GM19023 (cell line): ENCODE results near the gene TNFRSF21.
"Not testable (repeated sequence)": the region's sequence is repeated elsewhere in the genome, so short reads cannot be mapped to it uniquely, and the experiment has no call there.

Experiments
- ATAC-seq: cut with Tn5 transposase; IDR thresholded peaks from one replicate; pipeline ENCODE4 v1.9.1; 2021; ENCODE audit warnings: mild to moderate bottlenecking, moderate library complexity; ENCODE audit not compliant: unreplicated experiment

The TNFRSF21 gene, protein sequence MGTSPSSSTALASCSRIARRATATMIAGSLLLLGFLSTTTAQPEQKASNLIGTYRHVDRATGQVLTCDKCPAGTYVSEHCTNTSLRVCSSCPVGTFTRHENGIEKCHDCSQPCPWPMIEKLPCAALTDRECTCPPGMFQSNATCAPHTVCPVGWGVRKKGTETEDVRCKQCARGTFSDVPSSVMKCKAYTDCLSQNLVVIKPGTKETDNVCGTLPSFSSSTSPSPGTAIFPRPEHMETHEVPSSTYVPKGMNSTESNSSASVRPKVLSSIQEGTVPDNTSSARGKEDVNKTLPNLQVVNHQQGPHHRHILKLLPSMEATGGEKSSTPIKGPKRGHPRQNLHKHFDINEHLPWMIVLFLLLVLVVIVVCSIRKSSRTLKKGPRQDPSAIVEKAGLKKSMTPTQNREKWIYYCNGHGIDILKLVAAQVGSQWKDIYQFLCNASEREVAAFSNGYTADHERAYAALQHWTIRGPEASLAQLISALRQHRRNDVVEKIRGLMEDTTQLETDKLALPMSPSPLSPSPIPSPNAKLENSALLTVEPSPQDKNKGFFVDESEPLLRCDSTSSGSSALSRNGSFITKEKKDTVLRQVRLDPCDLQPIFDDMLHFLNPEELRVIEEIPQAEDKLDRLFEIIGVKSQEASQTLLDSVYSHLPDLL

DNA sequence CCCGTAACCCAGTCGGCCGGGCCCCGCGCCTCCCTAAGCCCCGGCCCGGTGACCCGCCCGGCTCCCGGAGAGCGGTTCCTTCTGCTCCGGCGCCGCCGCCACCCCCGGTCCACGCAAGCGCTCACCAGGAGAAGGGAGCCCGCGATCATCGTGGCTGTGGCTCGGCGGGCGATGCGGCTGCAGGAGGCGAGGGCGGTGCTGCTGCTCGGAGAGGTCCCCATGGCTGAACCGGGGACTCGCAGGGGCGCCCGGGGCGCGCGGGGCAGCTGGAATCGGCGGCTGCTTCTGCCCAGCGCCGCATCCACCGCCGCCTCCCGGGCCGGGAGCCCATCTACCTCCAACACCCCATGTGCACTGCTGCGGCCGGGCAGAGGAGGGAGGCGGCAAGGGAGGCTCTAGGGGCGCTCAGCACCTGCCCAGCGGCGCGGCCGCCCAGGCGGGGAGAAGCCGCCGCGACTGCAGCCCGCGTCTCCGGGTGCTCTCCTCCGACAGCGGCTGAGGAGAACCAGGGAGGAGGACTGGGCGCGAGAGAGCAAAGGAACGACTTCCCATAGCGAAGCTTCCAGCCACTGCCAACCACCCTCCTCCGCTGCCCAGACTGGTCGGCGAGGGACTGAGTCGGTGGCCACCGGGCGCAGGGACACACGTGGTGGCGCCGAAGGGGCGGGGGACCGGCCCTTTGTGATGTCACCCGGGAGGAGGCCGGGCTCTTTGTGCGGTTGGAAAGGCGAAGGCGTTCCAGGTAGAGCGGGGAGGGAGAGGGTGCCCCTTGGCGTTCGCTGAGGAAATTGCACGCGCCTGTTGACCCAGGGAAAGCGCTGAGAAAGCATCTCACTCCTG lies at the start of gene TNFRSF21:
Gene TNFRSF21 (minus strand): TSS at position 615 of the 840 bp plus-strand sequence. CDS start 394 bp downstream, at position 221.
- peak; percentile 99 for ATAC-seq

DNA sequence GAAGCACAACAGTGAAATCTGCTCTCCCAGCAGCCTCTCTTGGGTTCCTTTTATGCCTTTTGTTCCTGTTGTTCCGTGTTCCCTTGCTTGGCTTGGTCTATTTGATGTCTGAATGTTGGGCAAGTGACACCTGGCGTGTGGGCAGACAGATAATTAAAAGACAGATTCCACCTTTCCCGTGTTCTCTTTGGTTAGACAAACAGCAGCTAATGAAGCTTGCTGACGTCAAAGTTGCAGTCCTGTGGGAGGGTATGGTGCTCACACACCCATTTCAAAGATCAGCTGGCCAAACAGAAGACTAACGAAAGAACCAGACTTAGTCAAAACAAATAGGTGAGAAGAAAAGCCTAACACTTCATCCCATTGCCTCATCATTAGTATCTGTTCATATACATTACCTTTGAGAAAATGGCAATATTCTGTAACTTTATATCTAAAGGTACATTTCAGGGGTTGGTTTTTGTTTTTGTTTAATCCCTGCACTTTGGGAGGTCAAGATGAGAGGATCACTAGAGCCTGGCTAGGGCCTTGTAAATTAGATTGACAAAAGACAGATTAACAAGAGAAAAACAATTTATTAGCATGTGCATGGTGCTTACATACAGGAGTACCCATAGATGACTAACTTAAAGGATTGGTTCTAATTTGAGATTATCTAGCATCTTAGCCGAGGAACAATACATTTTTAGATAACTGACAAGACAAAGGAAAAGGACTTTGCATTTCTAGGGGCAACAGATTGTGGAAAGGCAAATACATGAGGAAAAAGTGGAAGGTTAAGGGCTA lies 48.9 kb upstream of the TNFRSF21 start:
- no peak for ATAC-seq

GRCh38 chr6:47357827-47358226 lies 48.1 kb upstream of the TNFRSF21 start:
- ATAC-seq: peak; percentile 63

GRCh38 chr6:47355496-47355895 lies 45.8 kb upstream of the TNFRSF21 start:
- ATAC-seq: no peak

DNA sequence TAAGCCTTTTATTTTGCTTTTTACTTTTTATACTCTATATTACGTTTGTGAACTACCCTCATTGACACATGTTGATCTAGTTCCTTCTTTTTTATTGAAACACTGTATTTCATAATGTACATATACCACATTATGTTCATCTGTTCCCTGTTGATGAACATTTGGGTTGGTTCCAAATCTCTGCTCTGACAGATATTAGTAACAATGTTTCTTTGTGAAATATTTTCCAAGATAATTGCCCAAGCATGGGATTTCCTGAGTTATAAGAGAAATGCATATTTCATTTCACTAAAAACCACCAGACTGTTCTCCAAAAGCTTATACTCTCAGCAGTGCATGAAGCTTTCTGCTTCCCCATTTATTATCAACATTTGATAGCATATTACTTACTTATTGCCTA lies 44.2 kb upstream of the TNFRSF21 start:
- no peak for ATAC-seq

- ATAC-seq: no peak
Measured at GRCh38 chr6:47352966-47353365, 43.3 kb upstream of the TNFRSF21 start.

DNA sequence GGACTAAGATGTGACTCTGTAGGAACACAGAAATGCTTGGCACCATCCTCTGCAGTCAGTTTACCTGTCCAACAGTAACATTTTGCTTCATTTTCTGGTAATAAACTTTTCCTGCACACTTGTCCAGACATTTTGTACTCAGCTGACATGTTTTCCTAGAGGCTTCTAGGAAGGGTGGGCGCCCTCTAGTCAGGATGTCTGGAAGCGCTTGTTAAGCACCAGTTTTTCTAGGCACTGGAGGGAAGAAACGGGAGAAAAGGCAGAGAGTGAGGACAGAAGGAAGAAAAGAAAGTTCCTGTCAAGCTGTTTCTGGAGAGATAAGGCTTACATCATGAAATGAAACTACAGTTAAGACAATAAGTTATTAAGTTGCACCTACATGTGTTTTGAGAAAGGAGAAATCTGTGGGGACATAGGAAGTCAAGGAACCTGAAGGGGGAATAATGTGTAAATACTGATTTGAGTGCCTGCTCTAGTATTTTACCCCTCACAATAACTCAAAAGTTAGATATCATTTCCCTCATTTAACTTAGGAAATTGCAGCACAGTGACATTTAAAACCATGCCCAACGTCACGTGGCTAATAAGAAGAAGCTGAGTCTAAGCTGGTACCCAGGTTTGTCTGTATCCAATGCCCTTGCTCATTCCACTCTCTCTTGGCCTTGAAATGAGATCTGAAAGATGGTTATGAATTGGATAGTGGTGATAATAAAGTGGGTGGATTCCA lies 42.7 kb upstream of the TNFRSF21 start:
- no peak for ATAC-seq

- ATAC-seq: no peak
Measured at GRCh38 chr6:47351621-47352020, 41.9 kb upstream of the TNFRSF21 start.

DNA sequence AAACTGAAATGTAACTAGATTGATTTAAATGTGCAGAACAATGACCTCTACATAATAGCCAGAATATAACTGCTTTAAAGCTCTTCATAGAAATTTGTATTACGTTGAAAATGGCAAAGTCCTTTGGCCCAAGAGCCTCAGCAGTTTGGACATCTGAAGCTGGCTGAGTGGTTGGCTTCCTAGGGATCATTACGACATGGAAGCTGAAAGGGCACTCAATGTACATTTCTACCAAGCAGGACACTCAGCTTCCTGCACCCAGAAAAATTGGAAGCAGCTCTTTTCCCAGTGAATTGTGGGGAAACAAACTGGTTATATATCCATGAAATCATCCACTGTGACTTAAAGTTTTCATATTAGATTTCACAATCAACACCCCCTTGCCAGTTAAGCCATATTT lies 40.2 kb upstream of the TNFRSF21 start:
- no peak for ATAC-seq

- ATAC-seq: no peak
Measured at GRCh38 chr6:47348316-47348863, 38.7 kb upstream of the TNFRSF21 start.

GRCh38 chr6:47345761-47346160 lies 36.1 kb upstream of the TNFRSF21 start:
- ATAC-seq: no peak

GRCh38 chr6:47344022-47344421 lies 34.3 kb upstream of the TNFRSF21 start:
- ATAC-seq: no peak

DNA sequence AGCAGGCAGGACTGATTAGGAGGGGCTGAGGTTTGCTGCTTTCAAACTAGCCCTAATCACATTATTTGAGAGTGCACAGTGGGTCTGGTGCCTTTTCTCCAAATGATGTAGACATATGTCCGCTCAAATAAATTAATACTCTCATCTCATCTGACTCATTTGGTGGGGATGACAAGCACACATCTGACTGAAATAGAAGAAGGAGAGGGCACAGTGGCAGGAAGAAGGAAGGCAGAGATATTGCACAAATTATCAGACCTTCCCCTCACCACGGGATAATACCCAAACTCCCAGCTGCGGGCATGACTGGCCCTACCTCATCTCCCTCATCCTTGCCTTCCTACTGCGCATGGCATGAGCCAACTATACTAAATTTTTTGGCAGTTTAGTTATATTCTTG lies 33.9 kb upstream of the TNFRSF21 start:
- no peak for ATAC-seq

GRCh38 chr6:47342824-47343223 lies 33.1 kb upstream of the TNFRSF21 start:
- no peak for ATAC-seq

DNA sequence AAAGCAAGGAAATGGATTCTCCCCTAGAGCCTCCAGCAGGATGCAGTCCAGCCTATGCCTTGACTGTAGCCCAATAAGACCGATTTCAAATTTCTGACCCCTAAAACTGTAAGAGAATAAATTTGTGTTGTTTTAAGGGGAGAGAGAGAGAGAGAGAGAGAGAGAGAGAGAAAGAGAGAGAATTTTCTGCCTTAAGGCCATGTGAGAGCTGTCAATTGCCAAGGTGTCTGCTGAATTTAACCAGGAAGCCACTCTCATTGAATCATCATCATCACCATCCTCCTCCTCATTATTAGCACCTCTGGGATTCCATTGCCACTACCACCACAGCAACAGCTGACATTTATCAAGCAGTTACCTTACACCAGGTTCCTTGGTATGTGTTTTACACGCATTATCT lies 27.8 kb upstream of the TNFRSF21 start:
- ATAC-seq: no peak

DNA sequence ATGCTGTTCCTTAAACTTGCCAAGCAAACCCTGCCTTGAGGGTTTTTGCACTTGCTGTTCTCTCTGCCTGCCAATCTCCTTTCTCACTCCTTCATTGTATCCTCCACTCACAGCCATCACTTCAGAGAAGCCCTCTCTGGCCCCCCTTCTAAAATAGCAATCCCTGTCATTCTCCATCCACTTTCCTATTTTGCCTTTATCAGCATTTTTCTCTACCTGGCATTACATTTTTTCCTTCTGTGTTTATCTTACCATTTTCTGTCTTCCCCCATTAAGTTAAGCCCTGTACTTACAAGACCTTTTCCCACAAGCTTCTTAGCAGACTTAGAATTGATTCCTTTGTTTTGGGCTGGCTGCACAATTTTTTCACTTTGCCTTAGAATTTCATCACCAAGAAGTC lies 26.6 kb upstream of the TNFRSF21 start:
- ATAC-seq: no peak

DNA sequence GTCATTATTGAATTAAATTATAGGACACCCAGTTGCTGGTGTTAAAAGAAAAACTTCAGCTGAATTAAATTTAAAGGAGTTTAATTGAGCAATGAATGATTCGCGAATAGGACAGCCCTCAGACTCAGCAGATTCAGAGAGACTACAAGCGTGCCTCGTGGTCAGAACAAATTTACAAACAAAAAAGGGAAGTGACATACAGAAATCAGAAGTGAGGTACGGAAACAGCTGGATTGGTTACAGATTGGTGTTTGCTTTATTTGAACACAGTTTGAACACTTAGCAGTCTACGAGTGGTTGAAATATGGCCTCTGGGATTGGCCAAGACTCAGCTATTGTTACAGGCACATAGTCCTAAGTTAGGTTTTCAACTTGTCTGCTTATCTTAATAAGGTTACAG lies 25.8 kb upstream of the TNFRSF21 start:
- peak; percentile 94 for ATAC-seq

DNA sequence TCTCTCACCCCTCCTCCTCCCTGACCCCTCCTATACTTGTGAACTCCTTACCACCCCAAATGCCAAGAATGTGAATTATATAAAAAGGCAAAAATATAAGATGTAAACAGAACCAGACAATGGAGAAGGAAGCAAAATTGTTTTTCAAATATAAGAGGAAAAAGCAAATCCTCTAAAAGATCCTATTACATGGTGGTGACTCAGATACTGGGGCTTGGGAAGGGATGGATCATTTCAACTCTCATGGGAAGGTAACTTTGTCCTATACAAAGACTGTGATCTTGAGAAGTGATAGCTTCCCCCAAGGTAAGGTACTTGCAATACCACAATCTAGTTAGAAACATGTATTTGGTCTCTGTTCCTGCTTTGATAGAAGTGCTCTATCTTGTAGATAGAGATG lies 24.6 kb upstream of the TNFRSF21 start:
- no peak for ATAC-seq

- ATAC-seq: not testable (repeated sequence)
Measured at GRCh38 chr6:47328606-47329005, 18.9 kb upstream of the TNFRSF21 start.

GRCh38 chr6:47328139-47328538 lies 18.4 kb upstream of the TNFRSF21 start:
- not testable (repeated sequence) for ATAC-seq
